T-cell (primary cell): ENCODE measurements around the gene HEATR5B. TPM values are rescaled to one million over a fixed set of nuclear protein-coding genes. Genes with fewer than 3 reads are reported as not detected.

Experiments
- ATAC-seq, 4 experiments: fragments of 200-7000 bp in 3 of 4; fragments of 150-1000 bp in 1 of 4; cut with Tn5 transposase; replicated peaks in 1 of 4; 1 replicate in 3 of 4; 2 replicates in 1 of 4; pipeline ENCODE4 v1.10.0; 2021; ENCODE audit warnings: moderate library complexity in 3 of 4, mild to moderate bottlenecking in 2 of 4, moderate number of reproducible peaks in 1 of 4
- CTCF ChIA-PET, 2 donors: fragments of 300-600 bp; sonication (Branson Sonifier 250); formaldehyde crosslinking; loops; one replicate each; lab custom pipeline; 2022; ENCODE audit warnings: antibody characterized with exemption in 2 of 2; lab: Charles Lee
- POLR2A ChIA-PET, 2 donors: fragments of 300-600 bp; sonication (Branson Sonifier 250); formaldehyde crosslinking; loops; one replicate each; lab custom pipeline; 2022; ENCODE audit warnings: antibody characterized with exemption in 2 of 2; lab: Charles Lee
- DNase-seq, 35 experiments: peaks; one replicate each; pipeline versions ENCODE4 v3.0.0 to v3.0.0-alpha.2; 2013 to 2023
- H3K27ac ChIP-seq: one replicate; pipeline ENCODE4 v1.5.1; 2013; ENCODE audit warnings: low read length
- H3K27me3 ChIP-seq, 2 experiments: replicated peaks in 1 of 2; 1 replicate in 1 of 2; 2 replicates in 1 of 2; pipeline versions ENCODE4 v1.6.1 to v1.7.0; 2013; ENCODE audit warnings: low read length in 1 of 2, mixed read lengths in 1 of 2; ENCODE audit not compliant: control insufficient read depth in 2 of 2, insufficient read depth in 2 of 2; ENCODE audit errors: extremely low read depth in 1 of 2
- H3K36me3 ChIP-seq, 2 donors: 1 replicate in 1 of 2; 2 replicates in 1 of 2; pipeline versions ENCODE4 v1.6.1 to v1.7.0; 2013; ENCODE audit warnings: low read length in 1 of 2; ENCODE audit not compliant: control insufficient read depth in 2 of 2, insufficient read depth in 1 of 2; ENCODE audit errors: extremely low read depth in 1 of 2
- H3K4me1 ChIP-seq, 2 experiments: 1 replicate in 1 of 2; 2 replicates in 1 of 2; pipeline versions ENCODE4 v1.6.1 to v1.7.0; 2013; ENCODE audit warnings: low read length in 2 of 2, mixed read lengths in 1 of 2; ENCODE audit not compliant: insufficient read depth in 2 of 2, control insufficient read depth in 1 of 2; ENCODE audit errors: extremely low read depth in 1 of 2
- H3K4me3 ChIP-seq, 2 donors: 1 replicate in 1 of 2; 2 replicates in 1 of 2; pipeline versions ENCODE4 v1.5.1 to v1.7.0; 2013; ENCODE audit warnings: mild to moderate bottlenecking in 2 of 2, low read length in 1 of 2, moderate library complexity in 1 of 2; ENCODE audit not compliant: control insufficient read depth in 1 of 2; ENCODE audit errors: extremely low read depth in 1 of 2
- H3K9me3 ChIP-seq: 2 replicates; pipeline ENCODE4 v1.7.0; 2013
- H3K27ac Mint-ChIP-seq, 2 donors: one replicate each; pipeline ENCODE4 v1.8.0; 2020 to 2021; ENCODE audit warnings: mild to moderate bottlenecking in 2 of 2, mixed read lengths in 2 of 2
- H3K27me3 Mint-ChIP-seq, 2 donors: one replicate each; pipeline ENCODE4 v1.8.0; 2021 to 2022; ENCODE audit warnings: mixed read lengths in 2 of 2
- H3K36me3 Mint-ChIP-seq: one replicate; pipeline ENCODE4 v1.8.0; 2021; ENCODE audit warnings: mixed read lengths
- H3K4me1 Mint-ChIP-seq, 3 donors: one replicate each; pipeline ENCODE4 v1.8.0; 2020 to 2022; ENCODE audit warnings: mixed read lengths in 3 of 3, mild to moderate bottlenecking in 1 of 3
- H3K4me3 Mint-ChIP-seq, 3 donors: one replicate each; pipeline ENCODE4 v1.8.0; 2020 to 2022; ENCODE audit warnings: mild to moderate bottlenecking in 3 of 3, mixed read lengths in 3 of 3, moderate library complexity in 3 of 3
- H3K9me3 Mint-ChIP-seq, 3 donors: one replicate each; pipeline ENCODE4 v1.8.0; 2020 to 2022; ENCODE audit warnings: mixed read lengths in 3 of 3
- WGBS: methylation state at CpG from one replicate; pipeline ENCODE4 v1.1.5; 2013; ENCODE audit warnings: missing lambda C conversion rate; ENCODE audit not compliant: insufficient coverage; 5-methylcytosine and 5-hydroxymethylcytosine counted together
- total RNA-seq, 35 experiments: library from RNA in 6 of 35; stranded (reverse) in 6 of 35; fragments of 120-200 nt in 1 of 35; gene quantifications; one replicate each; pipeline versions ENCODE4 v1.2.1 to v1.2.4 and lab custom pipeline; 2013 to 2026

The HEATR5B gene
- total RNA-seq, 5 donors from 2014 or later (not counting 1 experiment from before 2014, with no cell fraction given), result 35.5 to 41.2 (median 41.0) TPM

DNA sequence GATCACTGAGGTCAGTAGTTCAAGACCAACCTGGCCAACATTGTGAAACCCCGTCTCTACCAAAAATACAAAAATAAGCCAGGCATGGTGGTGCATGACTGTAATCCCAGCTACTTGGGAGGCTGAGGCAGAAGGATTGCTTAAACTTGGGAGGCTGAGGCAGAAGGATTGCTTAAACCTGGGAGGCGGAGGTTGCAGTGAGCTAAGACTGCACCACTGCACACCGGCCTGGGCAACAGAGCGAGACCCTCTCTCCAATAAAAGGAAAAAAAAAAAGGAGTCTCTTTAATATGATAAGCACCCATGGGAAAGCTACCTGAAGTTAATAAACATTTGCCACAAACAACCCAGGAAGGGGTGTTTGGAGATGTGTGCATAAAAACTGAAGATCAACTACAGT, 120.4 kb downstream of the HEATR5B start:
- H3K4me3 ChIP-seq, result no peak overlapping the region
- H3K27me3 ChIP-seq, result no peaks in the 10 kb centered on the region
- ChIA-PET CTCF (no interaction called here), POLR2A (no interaction called here)
- WGBS, result no CpG with 5 or more reads among the region's 4 CpGs
- Mint-ChIP-seq H3K36me3 (peaks cover 6% of the 10 kb centered on the region), H3K4me1 (peaks cover 71 to 84% (median 72%) of the 10 kb centered on the region in 3 donors), H3K27ac (no peak overlapping the region), H3K27me3 (no peaks in the 10 kb centered on the region), H3K9me3 (no peaks in the 10 kb centered on the region), H3K4me3 (peak overlapping the region in 1 of 3 donors; percentile 17)
- ATAC-seq (no peak), DNase-seq (no peak)
- no peak overlapping the region for H3K27ac ChIP-seq
- peaks cover 13 to 18% of the 10 kb centered on the region in 2 experiments for H3K4me1 ChIP-seq
- H3K9me3 ChIP-seq, result no peaks in the 10 kb centered on the region
- no peaks in the 10 kb centered on the region for H3K36me3 ChIP-seq

- Mint-ChIP-seq H3K4me1 (peaks cover 75 to 90% (median 78%) of the 10 kb centered on the region in 3 donors), H3K27ac (no peak overlapping the region), H3K27me3 (no peaks in the 10 kb centered on the region), H3K9me3 (no peaks in the 10 kb centered on the region), H3K36me3 (peaks cover 13% of the 10 kb centered on the region), H3K4me3 (no peak overlapping the region)
- H3K36me3 ChIP-seq, result no peaks in the 10 kb centered on the region
- no peak overlapping the region for H3K4me3 ChIP-seq
- DNase-seq (no peak), ATAC-seq (no peak)
- H3K27ac ChIP-seq, result no peak overlapping the region
- H3K9me3 ChIP-seq, result no peaks in the 10 kb centered on the region
- WGBS, result no CpG with 5 or more reads among the region's 4 CpGs
- H3K27me3 ChIP-seq, result no peaks in the 10 kb centered on the region
- ChIA-PET POLR2A (interaction anchor here in 1 of 2 donors (0.5 kb wide), 1 partner anchor 9 kb away, joined by 5 read pairs; no protein-coding TSS in a partner anchor), CTCF (no interaction called here)
- H3K4me1 ChIP-seq, result peaks cover 13 to 18% of the 10 kb centered on the region in 2 experiments
Observed at GRCh38 chr2:36963106-36963505, 121.1 kb downstream of the HEATR5B start.

GRCh38 chr2:36960773-36961172, 123.4 kb downstream of the HEATR5B start:
- Histone ChIP-seq H3K27me3 (no peaks in the 10 kb centered on the region), H3K27ac (no peak overlapping the region), H3K9me3 (no peaks in the 10 kb centered on the region), H3K4me3 (no peak overlapping the region), H3K36me3 (no peaks in the 10 kb centered on the region), H3K4me1 (peaks cover 10 to 15% of the 10 kb centered on the region in 2 experiments)
- ChIA-PET POLR2A (no interaction called here), CTCF (no interaction called here)
- Mint-ChIP-seq H3K9me3 (no peaks in the 10 kb centered on the region), H3K4me3 (no peak overlapping the region), H3K4me1 (peaks cover 75 to 77% (median 77%) of the 10 kb centered on the region in 3 donors), H3K27ac (no peak overlapping the region), H3K27me3 (no peaks in the 10 kb centered on the region), H3K36me3 (peaks cover 14% of the 10 kb centered on the region)
- DNase-seq (no peak), ATAC-seq (no peak)
- 100% methylated on average over 1 of the region's 5 CpGs for WGBS

DNA sequence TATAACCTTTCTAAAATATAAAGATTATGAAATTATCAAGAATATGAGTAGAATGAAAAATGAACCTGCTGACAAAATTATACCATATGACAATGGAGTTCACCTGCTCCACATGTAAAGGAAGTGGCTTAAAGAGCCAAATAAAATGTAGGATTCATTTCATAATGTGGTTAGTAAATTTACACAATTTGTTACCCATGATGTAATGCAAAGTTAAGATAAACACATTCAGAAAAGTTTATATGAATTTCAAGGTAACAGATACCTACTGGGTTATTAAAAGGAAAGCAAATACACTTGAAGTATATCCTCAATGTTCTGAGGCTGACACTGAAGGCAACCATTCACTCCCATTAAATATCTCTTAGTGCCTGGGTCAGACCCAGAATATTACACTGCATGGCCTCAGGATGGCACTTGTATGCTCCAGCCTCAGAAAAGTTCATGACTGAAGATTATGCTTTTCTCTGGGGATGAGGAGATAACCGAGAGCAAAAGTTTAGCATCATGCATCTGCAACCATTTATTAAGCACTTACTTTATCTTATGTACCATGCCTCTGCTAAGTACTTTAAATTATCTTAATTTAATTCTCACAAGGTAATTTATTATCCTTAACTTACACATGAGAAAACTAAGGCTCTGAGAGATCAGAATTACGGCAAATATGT, 124.0 kb downstream of the HEATR5B start:
- H3K9me3 Mint-ChIP-seq, result no peaks in the 10 kb centered on the region
- no peak for DNase-seq
- H3K36me3 Mint-ChIP-seq, result peaks cover 14% of the 10 kb centered on the region
- WGBS, result no CpG with 5 or more reads among the region's 2 CpGs
- H3K27me3 Mint-ChIP-seq, result no peaks in the 10 kb centered on the region
- H3K9me3 ChIP-seq, result no peaks in the 10 kb centered on the region
- CTCF ChIA-PET, result no interaction called here
- peaks cover 7 to 11% of the 10 kb centered on the region in 2 experiments for H3K4me1 ChIP-seq
- H3K4me3 Mint-ChIP-seq, result no peak overlapping the region
- POLR2A ChIA-PET, result no interaction called here
- ATAC-seq, result no peak
- no peak overlapping the region for H3K4me3 ChIP-seq
- H3K36me3 ChIP-seq, result no peaks in the 10 kb centered on the region
- no peaks in the 10 kb centered on the region for H3K27me3 ChIP-seq
- peaks cover 75 to 77% (median 77%) of the 10 kb centered on the region in 3 donors for H3K4me1 Mint-ChIP-seq
- H3K27ac Mint-ChIP-seq, result no peak overlapping the region
- H3K27ac ChIP-seq, result no peak overlapping the region

DNA sequence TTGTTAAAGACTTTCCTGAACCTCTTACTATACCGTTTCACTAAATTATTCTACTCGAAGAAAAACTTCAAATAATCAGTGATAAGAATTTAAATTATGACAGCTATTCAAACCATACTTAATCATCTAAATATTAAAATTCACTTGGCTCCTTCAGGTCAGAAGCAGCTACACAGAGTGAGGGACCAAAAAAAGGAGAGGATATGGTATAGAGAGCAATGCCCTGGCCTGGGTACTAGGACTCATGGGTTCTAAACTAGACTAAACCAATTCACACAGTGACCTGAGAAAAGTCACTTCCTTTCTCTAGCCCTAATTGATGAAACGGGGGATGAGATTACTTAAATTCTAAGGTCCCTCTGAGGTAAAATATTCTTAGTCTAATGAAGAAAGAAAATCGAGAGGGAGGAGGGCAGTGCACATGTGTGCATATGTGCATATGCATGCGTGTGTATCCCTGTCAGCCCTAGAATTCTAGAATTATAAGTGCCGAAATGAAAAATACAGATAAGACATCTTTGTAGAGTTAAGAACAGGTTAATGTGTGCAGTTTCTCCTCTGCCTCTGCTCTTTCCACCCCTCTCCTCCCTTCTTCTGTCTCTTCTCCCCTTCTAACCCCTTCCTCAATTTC, 129.1 kb downstream of the HEATR5B start:
- H3K9me3 Mint-ChIP-seq, result no peaks in the 10 kb centered on the region
- H3K4me3 ChIP-seq, result no peak overlapping the region
- no peak overlapping the region for H3K27ac Mint-ChIP-seq
- H3K4me3 Mint-ChIP-seq, result no peak overlapping the region
- peaks cover 0 to 8% of the 10 kb centered on the region in 2 donors for H3K36me3 ChIP-seq
- no peaks in the 10 kb centered on the region for H3K27me3 Mint-ChIP-seq
- ChIA-PET CTCF (interaction anchor here (0.6 to 1.1 kb wide), 3 partner anchors 22 to 249 kb away, joined by 3 to 4 read pairs (median 4); no protein-coding TSS in a partner anchor), POLR2A (interaction anchor here in 1 of 2 donors (0.6 kb wide), 2 partner anchors 8 to 1522 kb away, joined by 3 to 5 read pairs; no protein-coding TSS in a partner anchor)
- peaks cover 0 to 2% of the 10 kb centered on the region in 2 experiments for H3K4me1 ChIP-seq
- no peak overlapping the region for H3K27ac ChIP-seq
- H3K9me3 ChIP-seq, result no peaks in the 10 kb centered on the region
- peaks cover 23% of the 10 kb centered on the region for H3K36me3 Mint-ChIP-seq
- ATAC-seq, result no peak
- 100% methylated on average over 1 of the region's 6 CpGs for WGBS
- peaks cover 57 to 63% (median 59%) of the 10 kb centered on the region in 3 donors for H3K4me1 Mint-ChIP-seq
- H3K27me3 ChIP-seq, result no peaks in the 10 kb centered on the region
- DNase-seq, result no peak

DNA sequence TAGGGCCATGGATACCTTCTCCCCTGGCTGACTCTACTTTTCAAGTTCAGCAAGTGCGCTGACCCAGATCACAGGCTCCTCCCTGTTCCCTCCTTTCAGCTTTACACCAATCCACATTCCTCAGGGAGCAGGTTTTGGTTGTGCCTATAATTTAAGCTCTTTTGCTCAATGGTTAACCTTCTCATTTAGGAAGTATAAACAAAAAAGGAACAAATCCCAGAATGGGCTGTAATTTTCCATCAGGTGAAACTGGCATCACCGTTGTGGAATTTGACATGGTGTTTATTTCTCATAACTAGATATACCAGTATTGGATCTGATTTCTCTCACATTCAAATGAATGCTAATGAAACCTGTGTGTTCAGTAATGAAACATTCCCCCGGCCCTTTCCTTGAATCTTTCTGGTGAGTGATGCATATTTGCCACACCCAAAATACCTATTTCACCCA, 131.4 kb downstream of the HEATR5B start:
- ChIA-PET CTCF (no interaction called here), POLR2A (no interaction called here)
- H3K36me3 Mint-ChIP-seq, result peaks cover 13% of the 10 kb centered on the region
- Histone ChIP-seq H3K4me3 (no peak overlapping the region), H3K27ac (no peak overlapping the region), H3K4me1 (peaks cover 0 to 2% of the 10 kb centered on the region in 2 experiments), H3K36me3 (peaks cover 0 to 8% of the 10 kb centered on the region in 2 donors), H3K9me3 (no peaks in the 10 kb centered on the region), H3K27me3 (no peaks in the 10 kb centered on the region)
- H3K4me1 Mint-ChIP-seq, result peaks cover 57 to 67% (median 58%) of the 10 kb centered on the region in 3 donors
- ATAC-seq, result no peak
- no peak for DNase-seq
- WGBS, result no CpG with 5 or more reads among the region's 3 CpGs
- H3K4me3 Mint-ChIP-seq, result no peak overlapping the region
- no peaks in the 10 kb centered on the region for H3K27me3 Mint-ChIP-seq
- no peak overlapping the region for H3K27ac Mint-ChIP-seq
- H3K9me3 Mint-ChIP-seq, result no peaks in the 10 kb centered on the region
